HepG2 (cell line): ENCODE measurements around the gene ZNF581.

Experiments
- IRF2 ChIP-seq: IDR thresholded peaks from 2 replicates; pipeline ENCODE4 v1.6.1; 2018; ENCODE audit warnings: missing genetic modification reagents, missing compliant biosample characterization
- TF ChIP-seq, protein P1 (sequence below), 2 experiments: IDR thresholded peaks; 2 replicates each; pipeline ENCODE4 v1.6.1; 2011 to 2012; ENCODE audit warnings: low read length in 2 of 2, borderline replicate concordance in 1 of 2, low read depth in 1 of 2, mild to moderate bottlenecking in 1 of 2, moderate library complexity in 1 of 2

DNA sequence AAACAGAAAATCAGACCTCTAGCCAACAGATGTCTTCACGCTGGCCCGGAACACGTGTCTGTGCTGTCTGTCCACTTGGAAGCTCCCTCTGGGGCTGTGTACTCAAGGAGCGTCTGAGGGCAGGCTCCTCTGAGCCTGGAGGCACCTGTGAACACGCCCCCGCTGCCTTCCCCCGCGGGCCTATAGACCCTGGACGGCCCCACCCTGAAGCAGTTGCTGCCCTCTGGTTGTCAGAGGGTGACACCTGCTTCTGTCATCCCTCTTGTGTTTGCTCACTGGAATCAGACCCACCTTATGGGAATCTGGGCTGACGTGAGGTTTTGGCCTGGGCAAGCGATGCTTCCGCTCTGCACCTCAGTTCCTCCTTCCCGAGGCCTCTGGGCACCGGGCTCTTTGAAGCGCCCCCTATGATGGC, 50.8 kb downstream of the ZNF581 start:
- TF ChIP-seq IRF2 (CRISPR knock-in tag) = no peak
- TF ChIP-seq, protein P1, sequence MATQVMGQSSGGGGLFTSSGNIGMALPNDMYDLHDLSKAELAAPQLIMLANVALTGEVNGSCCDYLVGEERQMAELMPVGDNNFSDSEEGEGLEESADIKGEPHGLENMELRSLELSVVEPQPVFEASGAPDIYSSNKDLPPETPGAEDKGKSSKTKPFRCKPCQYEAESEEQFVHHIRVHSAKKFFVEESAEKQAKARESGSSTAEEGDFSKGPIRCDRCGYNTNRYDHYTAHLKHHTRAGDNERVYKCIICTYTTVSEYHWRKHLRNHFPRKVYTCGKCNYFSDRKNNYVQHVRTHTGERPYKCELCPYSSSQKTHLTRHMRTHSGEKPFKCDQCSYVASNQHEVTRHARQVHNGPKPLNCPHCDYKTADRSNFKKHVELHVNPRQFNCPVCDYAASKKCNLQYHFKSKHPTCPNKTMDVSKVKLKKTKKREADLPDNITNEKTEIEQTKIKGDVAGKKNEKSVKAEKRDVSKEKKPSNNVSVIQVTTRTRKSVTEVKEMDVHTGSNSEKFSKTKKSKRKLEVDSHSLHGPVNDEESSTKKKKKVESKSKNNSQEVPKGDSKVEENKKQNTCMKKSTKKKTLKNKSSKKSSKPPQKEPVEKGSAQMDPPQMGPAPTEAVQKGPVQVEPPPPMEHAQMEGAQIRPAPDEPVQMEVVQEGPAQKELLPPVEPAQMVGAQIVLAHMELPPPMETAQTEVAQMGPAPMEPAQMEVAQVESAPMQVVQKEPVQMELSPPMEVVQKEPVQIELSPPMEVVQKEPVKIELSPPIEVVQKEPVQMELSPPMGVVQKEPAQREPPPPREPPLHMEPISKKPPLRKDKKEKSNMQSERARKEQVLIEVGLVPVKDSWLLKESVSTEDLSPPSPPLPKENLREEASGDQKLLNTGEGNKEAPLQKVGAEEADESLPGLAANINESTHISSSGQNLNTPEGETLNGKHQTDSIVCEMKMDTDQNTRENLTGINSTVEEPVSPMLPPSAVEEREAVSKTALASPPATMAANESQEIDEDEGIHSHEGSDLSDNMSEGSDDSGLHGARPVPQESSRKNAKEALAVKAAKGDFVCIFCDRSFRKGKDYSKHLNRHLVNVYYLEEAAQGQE (IDR thresholded peaks at IDR 0.05; ENCODE audit: borderline replicate concordance in 1 of 2, low read depth in 1 of 2, low read length in 2 of 2) = no peak
